K562 (cell line): ENCODE results near the gene OPRD1. TPM values are rescaled to one million over a fixed set of nuclear protein-coding genes. Genes with fewer than 3 reads are reported as not detected.

ENCODE experiments used
- CCNT2 ChIP-seq: IDR thresholded peaks from 2 replicates; pipeline ENCODE4 v1.6.1; 2011; ENCODE audit warnings: borderline replicate concordance, low read depth, mild to moderate bottlenecking, moderate library complexity, mixed read lengths, low read length; ENCODE audit not compliant: insufficient read length; ENCODE audit errors: extremely low read depth
- CEBPZ ChIP-seq: fragments of 150-350 bp; IDR thresholded peaks from 2 replicates; pipeline ENCODE4 v1.6.1; 2014; ENCODE audit warnings: low read depth, mild to moderate bottlenecking, low read length, borderline replicate concordance
- CTBP1 ChIP-seq: fragments of 450-650 bp; IDR thresholded peaks from 2 replicates; pipeline ENCODE4 v1.6.1; 2016; ENCODE audit warnings: borderline replicate concordance
- FOXK1 ChIP-seq: sonication (generic); formaldehyde crosslinking; IDR thresholded peaks from 2 replicates; pipeline ENCODE4 v1.8.0; 2022; ENCODE audit warnings: missing genetic modification reagents, mild to moderate bottlenecking, borderline replicate concordance
- FOXK2 ChIP-seq, 2 experiments: fragments of 450-650 bp; IDR thresholded peaks in 1 of 2; conservative IDR thresholded peaks in 1 of 2; 2 replicates each; pipeline ENCODE4 v1.6.1; 2016; ENCODE audit warnings: low read depth in 2 of 2, mild to moderate bottlenecking in 1 of 2
- JUN ChIP-seq, 2 experiments: sonication (generic) in 1 of 2; formaldehyde crosslinking in 1 of 2; IDR thresholded peaks; 2 replicates each; pipeline versions ENCODE4 v1.6.1 to v1.8.0; 2012 to 2022; ENCODE audit warnings: borderline replicate concordance in 2 of 2, mild to moderate bottlenecking in 2 of 2, improper control_type of control experiment in 1 of 2, low read depth in 1 of 2, low read length in 1 of 2, missing genetic modification reagents in 1 of 2
- JUND ChIP-seq, 2 experiments: IDR thresholded peaks; 2 replicates in 1 of 2; 3 replicates in 1 of 2; pipeline ENCODE4 v1.6.1; 2011; ENCODE audit warnings: borderline replicate concordance in 2 of 2, low read depth in 2 of 2, low read length in 2 of 2, improper control_type of control experiment in 1 of 2, missing biosample characterization in 1 of 2, missing genetic modification characterization in 1 of 2, missing genetic modification reagents in 1 of 2
- L3MBTL2 ChIP-seq: fragments of 450-650 bp; IDR thresholded peaks from 2 replicates; pipeline ENCODE4 v1.6.1; 2016; ENCODE audit warnings: mild to moderate bottlenecking, moderate library complexity
- NFYB ChIP-seq: IDR thresholded peaks from 2 replicates; pipeline ENCODE4 v1.6.1; 2011; ENCODE audit warnings: mild to moderate bottlenecking, moderate library complexity; ENCODE audit not compliant: insufficient read length; ENCODE audit errors: extremely low read depth
- PREB ChIP-seq: sonication (generic); formaldehyde crosslinking; IDR thresholded peaks from 2 replicates; pipeline ENCODE4 v1.8.1; 2023; ENCODE audit warnings: mild to moderate bottlenecking, missing genetic modification reagents
- RBM25 ChIP-seq: fragments of 200-400 bp; formaldehyde crosslinking; IDR thresholded peaks from 2 replicates; pipeline ENCODE4 v1.6.1; 2018; ENCODE audit warnings: low read length, low read depth, moderate library complexity; ENCODE audit not compliant: severe bottlenecking
- SP2 ChIP-seq: IDR thresholded peaks from 2 replicates; pipeline ENCODE4 v1.6.1; 2011; ENCODE audit warnings: mild to moderate bottlenecking, low read depth, low read length, moderate library complexity; ENCODE audit not compliant: poor library complexity, severe bottlenecking; ENCODE audit errors: extremely low read depth
- THRB ChIP-seq: fragments of 450-650 bp; formaldehyde crosslinking; conservative IDR thresholded peaks from 2 replicates; pipeline ENCODE4 v1.4.0; 2022; ENCODE audit warnings: mild to moderate bottlenecking, missing genetic modification characterization
- USF1 ChIP-seq: sonication (generic); formaldehyde crosslinking; IDR thresholded peaks from 2 replicates; pipeline ENCODE4 v1.9.0; 2022; ENCODE audit warnings: mild to moderate bottlenecking, missing genetic modification reagents
- ZNF282 ChIP-seq: sonication (generic); formaldehyde crosslinking; IDR thresholded peaks from 2 replicates; pipeline ENCODE4 v1.8.1; 2023; ENCODE audit warnings: missing genetic modification reagents
- ZNF764 ChIP-seq: fragments of 250-450 bp; sonication (Bioruptor Pico); IDR thresholded peaks from 2 replicates; pipeline ENCODE4 v1.4.0; 2020; ENCODE audit warnings: low read depth, mild to moderate bottlenecking, moderate library complexity
- polyA plus RNA-seq, 8 experiments: library from polyadenylated mRNA; depleted of rRNA in 4 of 8; stranded (reverse) in 5 of 8; unstranded in 3 of 8; fragments of >200 nt; fragmentation: Nextera tagmentation in 2 of 8; fragmentation: Illumina TruSeq in 1 of 8; extraction: Ambion mirVana in 2 of 8; extraction: Trizol in 1 of 8; gene quantifications; 2 replicates each; pipeline versions ENCODE4 v1.2.1 to v1.2.3, GENCODE V29; 2011 to 2014; ENCODE audit warnings: inconsistent platforms in 1 of 8, missing spikeins in 1 of 8
- total RNA-seq, 7 experiments: library from RNA; depleted of rRNA in 6 of 7; stranded (reverse); fragments of >200 nt in 6 of 7; fragmentation: Illumina TruSeq in 2 of 7; extraction: Trizol in 2 of 7; gene quantifications; 2 replicates each; pipeline versions ENCODE4 v1.2.1 to v1.2.3, GENCODE V29; 2011 to 2021; ENCODE audit warnings: low replicate concordance in 1 of 7

The OPRD1 gene
- total and polyA plus RNA-seq, 9 of the 15 experiments (the other 6 are each of a cell fraction or from before 2014, with no cell fraction given), result under 0.01 to 0.03 (median under 0.01) TPM; not detected in 6

GRCh38 chr1:28914228-28915030, 102.5 kb downstream of the OPRD1 start, which contains the start of gene EPB41 (continued):
- peak; percentile 86 for TF ChIP-seq RBM25
- TF ChIP-seq CEBPZ, result no peak
- no peak for TF ChIP-seq JUN (IDR thresholded peaks at IDR 0.05; ENCODE audit: borderline replicate concordance, low read depth, low read length)
- TF ChIP-seq JUN (CRISPR knock-in tag; IDR thresholded peaks at IDR 0.05; ENCODE audit: borderline replicate concordance), result 0 out of 2 replicates have a peak, but pooled peaks have one; percentile 34
- TF ChIP-seq PREB (CRISPR knock-in tag), result no peak
- no peak for TF ChIP-seq ZNF764 (CRISPR knock-in tag)
- TF ChIP-seq SP2, result peak; percentile 34
- peak; percentile 94 for TF ChIP-seq USF1 (CRISPR knock-in tag)
- TF ChIP-seq FOXK2 (conservative IDR thresholded peaks at IDR 0.05 in 1 of 2, IDR thresholded peaks at IDR 0.05 in 1 of 2; ENCODE audit: low read depth in 2 of 2), result peak; percentile 77 to 88
- peak; percentile 52 for TF ChIP-seq CTBP1
- TF ChIP-seq FOXK1, result no peak
- TF ChIP-seq CCNT2, result peak; percentile 90
- peak; percentile 62 for TF ChIP-seq NFYB
- 0 out of 2 replicates have a peak, but pooled peaks have one; percentile 69 for TF ChIP-seq ZNF282 (CRISPR knock-in tag)
- TF ChIP-seq JUND (IDR thresholded peaks at IDR 0.05; ENCODE audit: borderline replicate concordance, low read depth, low read length), result no peak; the same call in 1 of the 2 replicates
- 0 out of 3 replicates have a peak, but pooled peaks have one; percentile 24 for TF ChIP-seq JUND (tag; IDR thresholded peaks at IDR 0.05; ENCODE audit: borderline replicate concordance, low read depth, low read length)
- TF ChIP-seq THRB (CRISPR knock-in tag), result 0 out of 2 replicates have a peak, but pooled peaks have one; percentile 32
- peak; percentile 78 for TF ChIP-seq L3MBTL2
